Hair follicular keratinocyte (primary cell): ENCODE measurements around the gene SEMA5A. TPM values are rescaled to one million over a fixed set of nuclear protein-coding genes. Genes with fewer than 3 reads are reported as not detected.

Experiments used
- total RNA-seq: library from RNA; depleted of rRNA; stranded (reverse); fragments of >200 nt; gene quantifications from 2 replicates; pipeline ENCODE4 v1.2.3, GENCODE V29; 2015

Gene SEMA5A, protein sequence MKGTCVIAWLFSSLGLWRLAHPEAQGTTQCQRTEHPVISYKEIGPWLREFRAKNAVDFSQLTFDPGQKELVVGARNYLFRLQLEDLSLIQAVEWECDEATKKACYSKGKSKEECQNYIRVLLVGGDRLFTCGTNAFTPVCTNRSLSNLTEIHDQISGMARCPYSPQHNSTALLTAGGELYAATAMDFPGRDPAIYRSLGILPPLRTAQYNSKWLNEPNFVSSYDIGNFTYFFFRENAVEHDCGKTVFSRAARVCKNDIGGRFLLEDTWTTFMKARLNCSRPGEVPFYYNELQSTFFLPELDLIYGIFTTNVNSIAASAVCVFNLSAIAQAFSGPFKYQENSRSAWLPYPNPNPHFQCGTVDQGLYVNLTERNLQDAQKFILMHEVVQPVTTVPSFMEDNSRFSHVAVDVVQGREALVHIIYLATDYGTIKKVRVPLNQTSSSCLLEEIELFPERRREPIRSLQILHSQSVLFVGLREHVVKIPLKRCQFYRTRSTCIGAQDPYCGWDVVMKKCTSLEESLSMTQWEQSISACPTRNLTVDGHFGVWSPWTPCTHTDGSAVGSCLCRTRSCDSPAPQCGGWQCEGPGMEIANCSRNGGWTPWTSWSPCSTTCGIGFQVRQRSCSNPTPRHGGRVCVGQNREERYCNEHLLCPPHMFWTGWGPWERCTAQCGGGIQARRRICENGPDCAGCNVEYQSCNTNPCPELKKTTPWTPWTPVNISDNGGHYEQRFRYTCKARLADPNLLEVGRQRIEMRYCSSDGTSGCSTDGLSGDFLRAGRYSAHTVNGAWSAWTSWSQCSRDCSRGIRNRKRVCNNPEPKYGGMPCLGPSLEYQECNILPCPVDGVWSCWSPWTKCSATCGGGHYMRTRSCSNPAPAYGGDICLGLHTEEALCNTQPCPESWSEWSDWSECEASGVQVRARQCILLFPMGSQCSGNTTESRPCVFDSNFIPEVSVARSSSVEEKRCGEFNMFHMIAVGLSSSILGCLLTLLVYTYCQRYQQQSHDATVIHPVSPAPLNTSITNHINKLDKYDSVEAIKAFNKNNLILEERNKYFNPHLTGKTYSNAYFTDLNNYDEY
- 1.2 and 1.7 TPM in 2 replicates for total RNA-seq

DNA sequence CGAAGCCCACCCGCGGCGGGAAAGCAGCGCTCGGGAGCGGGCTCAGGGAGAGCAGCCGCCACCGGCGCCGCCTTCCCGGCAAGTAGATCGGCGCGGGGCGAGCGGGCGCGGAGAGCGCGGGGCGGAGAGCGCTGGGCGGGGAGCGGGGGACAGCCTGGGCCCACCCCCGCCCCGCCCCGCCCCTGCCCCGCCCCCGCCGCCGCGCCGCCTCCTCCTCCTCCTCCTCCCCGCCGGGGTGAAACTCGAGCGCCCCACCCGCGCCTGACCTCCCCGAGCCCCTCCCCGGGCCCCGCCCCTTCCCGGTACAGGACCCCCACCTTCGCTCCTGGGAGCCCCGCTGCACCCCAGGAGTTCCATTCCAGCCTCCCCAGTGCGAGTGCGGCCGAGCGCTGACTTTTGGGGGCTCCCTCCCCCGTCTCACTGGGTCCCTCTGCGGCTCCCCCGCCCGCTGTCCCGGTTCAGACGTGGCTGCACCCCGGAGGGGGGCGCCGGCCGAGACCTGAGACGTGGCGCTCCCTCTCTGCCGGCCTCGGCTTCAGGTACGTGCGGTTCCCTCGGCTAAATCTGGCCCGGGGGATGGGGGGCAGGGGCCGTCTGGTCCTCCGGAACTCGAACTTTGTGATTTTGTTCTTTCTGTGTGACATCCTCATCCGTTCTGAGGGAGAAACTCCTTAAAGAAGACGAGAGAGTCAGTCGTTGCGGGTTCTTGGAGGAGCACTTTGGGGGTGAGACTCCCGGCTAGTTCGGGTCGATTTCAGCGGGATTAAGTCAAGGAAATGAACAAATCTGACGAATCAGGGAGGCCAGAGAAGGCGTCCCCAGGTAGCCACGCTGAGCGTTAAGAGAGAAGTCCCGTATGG is at the start of gene SEMA5A:
Gene SEMA5A (minus strand): TSS at position 84 of the 860 bp plus-strand sequence. CDS start 166,129 bp downstream, outside the sequence.

Other genes with a start within 250 kb of the SEMA5A start
- not detected in 2 replicates for gene TAS2R1, start 84.3 kb upstream of the SEMA5A start, total RNA-seq